ENCODE measurements around the gene CCDC47.

- TF ChIP-seq CTCF (IDR thresholded peaks at IDR 0.05) (no peak), ZFX (IDR thresholded peaks at IDR 0.05; ENCODE audit: borderline replicate concordance) (no peak)
Measured at GRCh38 chr17:63701868-63702720, 71.3 kb downstream of the CCDC47 start.
